ENCODE data around the gene PRPSAP2.

PRPSAP2 gene

GRCh38 chr17:18960803-18961511 lies 103.0 kb downstream of the PRPSAP2 start:
- peak in 43 of 58 donors; percentile 3 to 74 (median 19) for DNase-seq

GRCh38 chr17:18961634-18962493 lies 103.9 kb downstream of the PRPSAP2 start:
- no peak for DNase-seq

GRCh38 chr17:18962494-18962815 lies 104.5 kb downstream of the PRPSAP2 start:
- no peak for DNase-seq

- no peak for DNase-seq
Observed at GRCh38 chr17:18963126-18964017, 105.4 kb downstream of the PRPSAP2 start.

- no peak for DNase-seq
Observed at GRCh38 chr17:18964018-18964351, 106.1 kb downstream of the PRPSAP2 start.

- DNase-seq = no peak
Observed at GRCh38 chr17:18964550-18964949, 106.6 kb downstream of the PRPSAP2 start.

GRCh38 chr17:18965530-18966236 lies 107.8 kb downstream of the PRPSAP2 start:
- DNase-seq = no peak

GRCh38 chr17:18966831-18967624 lies 109.1 kb downstream of the PRPSAP2 start:
- no peak for DNase-seq

GRCh38 chr17:18967916-18968315 lies 110.0 kb downstream of the PRPSAP2 start:
- DNase-seq = no peak

GRCh38 chr17:18968345-18968744 lies 110.4 kb downstream of the PRPSAP2 start:
- DNase-seq = no peak

- no peak for DNase-seq
Observed at GRCh38 chr17:18968945-18969887, 111.3 kb downstream of the PRPSAP2 start.

GRCh38 chr17:18970582-18971480 lies 112.9 kb downstream of the PRPSAP2 start:
- DNase-seq = no peak

- DNase-seq = no peak
Observed at GRCh38 chr17:18971801-18972200, 113.9 kb downstream of the PRPSAP2 start.

GRCh38 chr17:18974407-18975149 lies 116.6 kb downstream of the PRPSAP2 start:
- no peak for DNase-seq

- DNase-seq = no peak
Observed at GRCh38 chr17:18975597-18975996, 117.7 kb downstream of the PRPSAP2 start.

GRCh38 chr17:18976201-18976600 lies 118.3 kb downstream of the PRPSAP2 start:
- DNase-seq = no peak

- no peak for DNase-seq
Observed at GRCh38 chr17:18977021-18977420, 119.1 kb downstream of the PRPSAP2 start.
